Neuronal stem cell (in vitro differentiated cells): ENCODE data around the gene MALRD1.

Source experiments
- DNase-seq: peaks from one replicate; pipeline ENCODE4 v3.0.0-alpha.2; 2013; ENCODE audit warnings: low spot score
- H2AFZ ChIP-seq: one replicate; pipeline ENCODE4 v1.6.1; 2013; ENCODE audit warnings: mild to moderate bottlenecking, low read length, inconsistent platforms
- H2AK5ac ChIP-seq: 2 replicates; pipeline ENCODE4 v1.6.1; 2013; ENCODE audit warnings: low read depth, mild to moderate bottlenecking, inconsistent platforms, low read length, moderate library complexity, mixed read lengths
- H2BK120ac ChIP-seq: 2 replicates; pipeline ENCODE4 v1.6.1; 2013; ENCODE audit warnings: low read depth, mild to moderate bottlenecking, inconsistent platforms, low read length, moderate library complexity, mixed read lengths
- H2BK12ac ChIP-seq: one replicate; pipeline ENCODE4 v1.6.1; 2013; ENCODE audit warnings: low read length, inconsistent platforms
- H2BK15ac ChIP-seq: 2 replicates; pipeline ENCODE4 v1.6.1; 2013; ENCODE audit warnings: mild to moderate bottlenecking, low read length, inconsistent platforms, mixed read lengths
- H2BK5ac ChIP-seq: one replicate; pipeline ENCODE4 v1.6.1; 2013; ENCODE audit warnings: inconsistent platforms, mild to moderate bottlenecking, low read length, moderate library complexity
- H3K14ac ChIP-seq: one replicate; pipeline ENCODE4 v1.6.1; 2013; ENCODE audit warnings: low read length, inconsistent platforms
- H3K18ac ChIP-seq: 2 replicates; pipeline ENCODE4 v1.6.1; 2013; ENCODE audit warnings: low read length, inconsistent platforms
- H3K23ac ChIP-seq: 2 replicates; pipeline ENCODE4 v1.6.1; 2013; ENCODE audit warnings: low read depth, mild to moderate bottlenecking, mixed read lengths, low read length, inconsistent platforms; ENCODE audit not compliant: poor library complexity
- H3K27ac ChIP-seq: replicated peaks from 3 replicates; pipeline ENCODE4 v1.5.1; 2013; ENCODE audit warnings: low read length, inconsistent platforms
- H3K27me3 ChIP-seq, 3 experiments: 2 replicates each; pipeline ENCODE4 v1.6.1; 2013; ENCODE audit warnings: low read length in 3 of 3, mild to moderate bottlenecking in 2 of 3, inconsistent platforms in 1 of 3, low read depth in 1 of 3, mixed read lengths in 1 of 3, moderate library complexity in 1 of 3; ENCODE audit not compliant: control insufficient read depth in 3 of 3, insufficient read depth in 3 of 3
- H3K36me3 ChIP-seq, 2 donors: replicated peaks in 1 of 2; 2 replicates each; pipeline ENCODE4 v1.6.1; 2013; ENCODE audit warnings: low read length in 2 of 2; ENCODE audit not compliant: control insufficient read depth in 2 of 2, insufficient read depth in 2 of 2
- H3K4ac ChIP-seq: 2 replicates; pipeline ENCODE4 v1.6.1; 2013; ENCODE audit warnings: inconsistent platforms, mild to moderate bottlenecking, low read length, moderate library complexity
- H3K4me1 ChIP-seq, 2 donors: 1 replicate in 1 of 2; 2 replicates in 1 of 2; pipeline ENCODE4 v1.6.1; 2013; ENCODE audit warnings: low read length in 2 of 2, low read depth in 1 of 2; ENCODE audit not compliant: control insufficient read depth in 2 of 2, insufficient read depth in 1 of 2
- H3K4me2 ChIP-seq: one replicate; pipeline ENCODE4 v1.6.1; 2013; ENCODE audit warnings: mild to moderate bottlenecking, low read length, inconsistent platforms; ENCODE audit not compliant: insufficient read depth, poor library complexity, severe bottlenecking
- H3K4me3 ChIP-seq, 2 donors: 2 replicates each; pipeline ENCODE4 v1.5.1; 2013; ENCODE audit warnings: low read length in 2 of 2, mild to moderate bottlenecking in 2 of 2, inconsistent platforms in 1 of 2, moderate library complexity in 1 of 2
- H3K79me1 ChIP-seq: one replicate; pipeline ENCODE4 v1.6.1; 2013; ENCODE audit warnings: low read depth, mild to moderate bottlenecking, inconsistent platforms, low read length, moderate library complexity
- H3K9ac ChIP-seq: one replicate; pipeline ENCODE4 v1.6.1; 2013; ENCODE audit warnings: mild to moderate bottlenecking, low read depth, low read length, inconsistent platforms; ENCODE audit not compliant: poor library complexity
- H3K9me3 ChIP-seq, 2 donors: replicated peaks in 1 of 2; 2 replicates each; pipeline versions ENCODE3 to v1.6.1; 2013; ENCODE audit warnings: low read length in 2 of 2, mild to moderate bottlenecking in 2 of 2, inconsistent platforms in 1 of 2, low read depth in 1 of 2, mixed read lengths in 1 of 2, moderate library complexity in 1 of 2; ENCODE audit not compliant: control insufficient read depth in 2 of 2, insufficient read depth in 1 of 2
- H4K8ac ChIP-seq: one replicate; pipeline ENCODE4 v1.6.1; 2013; ENCODE audit warnings: low read depth, mild to moderate bottlenecking, inconsistent platforms, low read length, moderate library complexity
- H4K91ac ChIP-seq: one replicate; pipeline ENCODE4 v1.6.1; 2013; ENCODE audit warnings: low read length, low read depth, mild to moderate bottlenecking, inconsistent platforms; ENCODE audit not compliant: poor library complexity
- WGBS, 2 donors: extraction: QIAGEN DNeasy Blood & Tissue Kit; methylation state at CpG; one replicate each; pipeline ENCODE4 v1.1.7; 2013; ENCODE audit warnings: missing lambda C conversion rate in 2 of 2, mixed read lengths in 1 of 2; ENCODE audit not compliant: insufficient read length in 2 of 2, insufficient replicate concordance in 1 of 2; ENCODE audit errors: extremely low coverage in 2 of 2; 5-methylcytosine and 5-hydroxymethylcytosine counted together

Gene MALRD1

DNA sequence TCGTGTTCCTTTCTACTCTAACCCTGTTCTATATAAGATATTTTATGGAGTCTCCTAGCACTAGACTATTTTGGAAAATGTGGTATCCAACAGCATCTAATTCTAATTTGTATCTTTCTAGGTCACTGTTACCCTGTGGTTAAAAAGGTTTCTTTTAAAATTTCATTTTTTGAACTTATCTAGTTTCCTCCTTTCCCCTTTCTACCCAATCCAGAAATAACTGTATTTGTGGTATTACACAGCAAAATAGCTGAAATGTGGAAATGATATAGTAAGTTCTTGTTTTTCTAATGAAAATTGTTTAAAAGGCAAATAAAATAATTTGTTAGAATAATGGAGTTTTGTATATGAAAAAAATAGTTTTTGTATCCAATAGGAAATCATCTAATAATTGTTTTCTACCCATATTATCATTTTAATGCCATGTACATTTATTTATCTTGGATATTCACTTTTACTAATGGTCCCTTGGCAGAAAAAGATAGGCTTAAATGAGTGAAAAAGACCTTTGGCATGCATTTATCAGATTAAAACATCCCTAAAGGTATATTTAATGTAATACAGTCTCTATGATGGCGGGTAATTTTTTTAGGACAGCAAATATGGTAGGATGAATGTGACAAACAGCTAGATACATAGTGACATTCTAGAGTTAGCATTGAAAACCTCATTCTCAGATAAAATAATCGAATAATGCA lies 592.1 kb downstream of the MALRD1 start:
- DNase-seq = no peak
- WGBS, 2 donors = no CpG with 5 or more reads among the region's 3 CpGs
- no peak overlapping the region for H3K27ac ChIP-seq

DNA sequence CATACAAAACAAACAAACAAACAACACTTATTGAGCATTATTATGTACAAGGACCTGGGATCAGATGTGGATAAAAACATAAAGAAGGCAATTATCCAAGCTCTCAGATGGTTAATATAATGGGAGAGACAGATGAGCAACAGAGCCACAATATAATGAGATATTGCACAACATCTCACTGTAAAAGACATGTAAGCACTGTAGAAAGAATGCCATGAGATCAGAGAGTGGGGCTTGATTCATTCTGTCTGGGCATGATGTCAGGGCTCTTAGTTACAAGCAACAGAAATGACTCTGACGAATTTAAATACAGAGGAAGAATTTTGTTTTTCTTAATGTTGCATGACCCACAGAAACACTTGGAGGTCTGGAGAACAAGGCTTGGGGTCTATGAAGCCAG lies 602.9 kb downstream of the MALRD1 start:
- Histone ChIP-seq H3K4me1 (no peaks in the 10 kb centered on the region), H3K23ac (no peak overlapping the region), H3K9me3 (no peaks in the 10 kb centered on the region), H4K8ac (no peak overlapping the region), H3K18ac (no peak overlapping the region), H2BK5ac (no peak overlapping the region), H2AFZ (no peak overlapping the region), H3K79me1 (no peaks in the 10 kb centered on the region), H3K14ac (no peak overlapping the region), H3K4ac (no peak overlapping the region), H2BK12ac (no peak overlapping the region), H3K4me3 (no peak overlapping the region), H3K4me2 (no peak overlapping the region), H4K91ac (no peak overlapping the region), H3K27ac (no peak overlapping the region), H2BK120ac (no peak overlapping the region), H2BK15ac (no peak overlapping the region), H3K9ac (no peak overlapping the region), H3K36me3 (no peaks in the 10 kb centered on the region), H3K27me3 (no peaks in the 10 kb centered on the region), H2AK5ac (no peak overlapping the region)
- no CpG with 5 or more reads among the region's 1 CpG for WGBS, 2 donors
- no peak for DNase-seq

More for the DNA sequence above, 592.1 kb downstream of the MALRD1 start:
- Histone ChIP-seq H3K9ac (no peak overlapping the region), H3K36me3 (no peaks in the 10 kb centered on the region), H3K4me2 (no peak overlapping the region), H4K8ac (no peak overlapping the region), H2AK5ac (no peak overlapping the region), H3K4me1 (peaks cover 0 to 2% of the 10 kb centered on the region in 2 donors), H3K9me3 (no peaks in the 10 kb centered on the region), H3K4me3 (no peak overlapping the region), H3K4ac (no peak overlapping the region), H4K91ac (no peak overlapping the region), H2BK15ac (no peak overlapping the region), H3K23ac (no peak overlapping the region), H3K27me3 (no peaks in the 10 kb centered on the region), H3K14ac (no peak overlapping the region), H2BK5ac (no peak overlapping the region), H2AFZ (no peak overlapping the region), H2BK12ac (no peak overlapping the region), H3K18ac (no peak overlapping the region), H2BK120ac (no peak overlapping the region), H3K79me1 (no peaks in the 10 kb centered on the region)

DNA sequence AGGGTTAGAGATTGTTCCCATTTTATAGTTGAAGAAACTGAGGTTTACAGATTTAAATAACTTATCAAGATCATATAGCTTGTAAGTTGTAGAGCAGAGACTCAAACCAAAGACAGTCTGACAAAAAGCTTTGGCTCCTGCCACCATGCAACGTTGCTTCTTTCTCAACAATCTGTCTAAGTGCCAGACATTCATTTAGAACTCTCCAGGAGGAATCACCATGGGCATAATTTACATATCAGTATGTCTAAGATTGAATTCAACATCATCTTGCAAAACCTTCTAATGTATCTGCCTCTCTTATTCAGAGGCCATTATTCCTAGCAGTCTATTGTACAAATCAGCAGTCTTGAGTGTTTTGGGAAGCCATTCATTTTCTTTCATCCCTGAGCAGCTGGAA lies 604.1 kb downstream of the MALRD1 start:
- Histone ChIP-seq H4K8ac (no peak overlapping the region), H4K91ac (no peak overlapping the region), H3K27ac (no peak overlapping the region), H2AK5ac (no peak overlapping the region), H3K23ac (no peak overlapping the region), H3K9ac (no peak overlapping the region), H3K4me2 (no peak overlapping the region), H2BK5ac (no peak overlapping the region), H2BK12ac (no peak overlapping the region), H2BK15ac (no peak overlapping the region), H2BK120ac (no peak overlapping the region), H3K27me3 (no peaks in the 10 kb centered on the region), H3K36me3 (no peaks in the 10 kb centered on the region), H3K18ac (no peak overlapping the region), H3K4me1 (no peaks in the 10 kb centered on the region), H3K4ac (no peak overlapping the region), H3K14ac (no peak overlapping the region), H3K79me1 (no peaks in the 10 kb centered on the region), H3K4me3 (no peak overlapping the region), H3K9me3 (no peaks in the 10 kb centered on the region), H2AFZ (no peak overlapping the region)
- DNase-seq = no peak
- no CpG with 5 or more reads among the region's 1 CpG for WGBS, 2 donors

DNA sequence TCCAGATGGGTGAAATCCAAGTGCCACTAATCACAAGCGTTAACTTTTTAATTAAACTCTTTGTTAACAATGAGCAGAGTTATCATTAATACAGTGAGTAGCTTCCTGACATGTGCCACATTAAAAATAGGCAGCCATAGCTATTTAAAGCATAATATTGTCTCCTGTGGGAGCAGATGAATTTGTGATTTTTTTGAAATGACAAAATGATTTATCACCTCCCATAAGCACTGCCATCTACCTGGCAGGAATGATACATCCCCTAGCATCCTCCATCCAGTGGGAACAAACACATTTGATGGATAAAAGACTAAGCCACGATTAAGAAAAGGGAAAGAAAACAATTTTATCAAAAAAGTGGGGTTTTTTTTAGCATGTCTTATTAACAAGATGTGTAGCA lies 605.3 kb downstream of the MALRD1 start:
- Histone ChIP-seq H4K91ac (no peak overlapping the region), H3K4ac (no peak overlapping the region), H3K36me3 (no peaks in the 10 kb centered on the region), H3K14ac (no peak overlapping the region), H3K4me3 (no peak overlapping the region), H2AFZ (no peak overlapping the region), H3K27ac (no peak overlapping the region), H3K27me3 (no peaks in the 10 kb centered on the region), H2BK12ac (no peak overlapping the region), H2BK5ac (no peak overlapping the region), H4K8ac (no peak overlapping the region), H2AK5ac (no peak overlapping the region), H3K23ac (no peak overlapping the region), H3K9me3 (no peaks in the 10 kb centered on the region), H2BK15ac (no peak overlapping the region), H3K4me1 (no peaks in the 10 kb centered on the region), H3K79me1 (no peaks in the 10 kb centered on the region), H3K4me2 (no peak overlapping the region), H3K9ac (no peak overlapping the region), H3K18ac (no peak overlapping the region), H2BK120ac (no peak overlapping the region)
- DNase-seq = no peak
- WGBS, 2 donors = no CpG with 5 or more reads among the region's 2 CpGs
